ENCODE measurements around the gene AMY2B.
"Not testable (repeated sequence)": the region's sequence is repeated elsewhere in the genome, so short reads cannot be mapped to it uniquely, and the experiment has no call there.

DNA sequence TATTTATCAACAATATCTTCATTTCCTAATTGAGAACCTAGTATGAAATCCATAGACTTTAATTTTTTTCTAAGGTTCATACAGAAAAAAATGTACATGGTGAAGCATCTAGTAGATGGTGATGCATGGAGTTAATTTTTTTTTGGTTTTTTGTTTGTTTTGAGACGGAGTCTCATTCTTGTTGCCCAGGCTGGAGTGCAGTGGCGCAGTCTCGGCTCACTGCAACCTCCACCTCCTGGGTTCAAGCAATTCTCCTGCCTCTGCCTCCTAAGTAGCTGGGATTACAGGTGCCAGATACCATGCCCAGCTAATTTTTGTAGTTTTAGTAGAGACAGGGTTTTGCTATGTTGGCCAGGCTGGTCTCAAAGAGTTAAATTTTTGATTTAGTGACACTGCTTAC lies 10.3 kb upstream of the AMY2B start:
- not testable (repeated sequence) for TF ChIP-seq SAP30 (IDR thresholded peaks at IDR 0.05; ENCODE audit: insufficient read depth, insufficient replicate concordance, low read length); SP4 (IDR thresholded peaks at IDR 0.05; ENCODE audit: low read length); GABPA (IDR thresholded peaks at IDR 0.05; ENCODE audit: borderline replicate concordance, insufficient read depth, low read length); JUN (IDR thresholded peaks at IDR 0.05; ENCODE audit: low read depth, low read length); MAFK (IDR thresholded peaks at IDR 0.05; ENCODE audit: low read depth, low read length); NANOG (IDR thresholded peaks at IDR 0.05; ENCODE audit: insufficient read depth, low read depth, low read length, poor library complexity, severe bottlenecking); POU5F1 (IDR thresholded peaks at IDR 0.05; ENCODE audit: low read depth, low read length); RFX5 (IDR thresholded peaks at IDR 0.05; ENCODE audit: borderline replicate concordance, low read depth, low read length); TBP (IDR thresholded peaks at IDR 0.05; ENCODE audit: low read depth, low read length); RNF2 (IDR thresholded peaks at IDR 0.05; ENCODE audit: borderline replicate concordance, low read depth, low read length, missing control alignments, poor library complexity, severe bottlenecking); CHD2 (IDR thresholded peaks at IDR 0.05; ENCODE audit: low read length)
- TF ChIP-seq, protein P1, sequence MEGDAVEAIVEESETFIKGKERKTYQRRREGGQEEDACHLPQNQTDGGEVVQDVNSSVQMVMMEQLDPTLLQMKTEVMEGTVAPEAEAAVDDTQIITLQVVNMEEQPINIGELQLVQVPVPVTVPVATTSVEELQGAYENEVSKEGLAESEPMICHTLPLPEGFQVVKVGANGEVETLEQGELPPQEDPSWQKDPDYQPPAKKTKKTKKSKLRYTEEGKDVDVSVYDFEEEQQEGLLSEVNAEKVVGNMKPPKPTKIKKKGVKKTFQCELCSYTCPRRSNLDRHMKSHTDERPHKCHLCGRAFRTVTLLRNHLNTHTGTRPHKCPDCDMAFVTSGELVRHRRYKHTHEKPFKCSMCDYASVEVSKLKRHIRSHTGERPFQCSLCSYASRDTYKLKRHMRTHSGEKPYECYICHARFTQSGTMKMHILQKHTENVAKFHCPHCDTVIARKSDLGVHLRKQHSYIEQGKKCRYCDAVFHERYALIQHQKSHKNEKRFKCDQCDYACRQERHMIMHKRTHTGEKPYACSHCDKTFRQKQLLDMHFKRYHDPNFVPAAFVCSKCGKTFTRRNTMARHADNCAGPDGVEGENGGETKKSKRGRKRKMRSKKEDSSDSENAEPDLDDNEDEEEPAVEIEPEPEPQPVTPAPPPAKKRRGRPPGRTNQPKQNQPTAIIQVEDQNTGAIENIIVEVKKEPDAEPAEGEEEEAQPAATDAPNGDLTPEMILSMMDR (IDR thresholded peaks at IDR 0.05; ENCODE audit: control extremely low read depth in 1 of 3, insufficient read depth in 1 of 3, low read depth in 1 of 3, low read length in 3 of 3) = not testable (repeated sequence)
